Body of pancreas (tissue), 4 donors: ENCODE data around the gene ARL13B. TPM values are rescaled to one million over a fixed set of nuclear protein-coding genes. Genes with fewer than 3 reads are reported as not detected.

ENCODE experiments used
- ATAC-seq: fragments of 150-250 bp; one replicate; pipeline ENCODE4 v1.9.1; 2016
- DNase-seq, 4 donors: peaks; one replicate each; pipeline ENCODE4 v3.0.0-alpha.2; 2019
- H3K27ac ChIP-seq, 4 donors: fragments of 200-600 bp; sonication (generic); 1 replicate in 3 of 4; 2 replicates in 1 of 4; pipeline versions ENCODE4 v1.5.1 to v1.6.1; 2016 to 2019; ENCODE audit warnings: mild to moderate bottlenecking in 1 of 4, mixed read lengths in 1 of 4, moderate library complexity in 1 of 4
- H3K27me3 ChIP-seq, 2 donors: fragments of 200-600 bp; sonication (generic); one replicate each; pipeline ENCODE4 v1.6.0; 2016; ENCODE audit warnings: mild to moderate bottlenecking in 1 of 2
- H3K36me3 ChIP-seq, 2 donors: fragments of 200-600 bp; sonication (generic); replicated peaks in 1 of 2; 2 replicates each; pipeline ENCODE4 v1.5.1; 2016; ENCODE audit warnings: low read depth in 2 of 2; ENCODE audit not compliant: insufficient read depth in 1 of 2
- H3K4me1 ChIP-seq: fragments of 200-600 bp; sonication (generic); one replicate; pipeline ENCODE4 v1.6.0; 2016
- H3K4me3 ChIP-seq, 2 donors: fragments of 200-600 bp; sonication (generic); 1 replicate in 1 of 2; 2 replicates in 1 of 2; pipeline ENCODE4 v1.5.1; 2016 to 2019
- H3K9me3 ChIP-seq, 3 donors: fragments of 200-600 bp; sonication (generic); 1 replicate in 2 of 3; 2 replicates in 1 of 3; pipeline ENCODE4 v1.5.1; 2016
- POLR2A ChIP-seq, 3 donors: fragments of 450-650 bp; IDR thresholded peaks; one replicate each; pipeline ENCODE4 v1.6.1; 2016; ENCODE audit warnings: antibody characterized with exemption in 3 of 3, mild to moderate bottlenecking in 2 of 3
- WGBS, 2 donors: methylation state at CpG; one replicate each; pipeline ENCODE4 v1.1.5; 2017; 5-methylcytosine and 5-hydroxymethylcytosine counted together
- intact Hi-C: fragments of 100-400 bp; cut with DNase I; formaldehyde crosslinking; loops from one replicate; pipeline ENCODE4 v1.15.1; 2023
- total RNA-seq, 2 donors: library from RNA; depleted of rRNA; stranded (reverse); fragments of >200 nt; gene quantifications; one replicate each; pipeline ENCODE4 v1.1.0, GENCODE V29; 2016
- TF ChIP-seq, protein P1 (sequence below), 7 experiments: fragments of 450-650 bp in 4 of 7; fragments of 200-600 bp in 3 of 7; sonication (generic) in 3 of 7; IDR thresholded peaks; one replicate each; pipeline ENCODE4 v1.5.1; 2016 to 2019; ENCODE audit warnings: antibody characterized with exemption in 7 of 7

ARL13B gene
- total RNA-seq, 2 donors from 2014 or later: 6.7 to 10.5 TPM

DNA sequence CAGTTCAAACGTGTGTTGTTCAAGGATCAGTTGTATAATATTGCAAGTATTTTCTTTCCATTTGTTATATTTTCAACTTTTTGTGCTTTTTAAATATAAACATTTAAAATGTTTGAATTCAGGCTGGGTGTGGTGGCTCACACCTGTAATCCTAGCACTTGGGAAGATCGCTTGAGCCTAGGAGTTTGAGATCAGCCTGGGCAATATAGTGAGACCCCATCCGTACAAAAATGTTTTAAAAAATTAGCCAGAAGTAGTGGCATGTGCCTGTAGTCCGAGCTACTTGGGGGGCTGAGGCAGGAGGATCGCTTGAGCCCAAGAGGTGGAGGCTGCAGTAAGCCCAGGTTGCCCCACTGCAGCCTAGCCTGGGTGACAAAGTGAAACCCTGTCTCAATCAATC is 4.7 kb downstream of the ARL13B start:
- Histone ChIP-seq H3K9me3 (no peaks in the 10 kb centered on the region), H3K27me3 (no peaks in the 10 kb centered on the region), H3K4me1 (peaks cover 10% of the 10 kb centered on the region), H3K36me3 (no peaks in the 10 kb centered on the region), H3K4me3 (no peak overlapping the region), H3K27ac (no peak overlapping the region)
- WGBS, 2 donors: 84 to 87% methylated on average over 5 of the region's 5 CpGs
- intact Hi-C loops: no loop called here
- DNase-seq (no peak), ATAC-seq (no peak)
- TF ChIP-seq, protein P1, sequence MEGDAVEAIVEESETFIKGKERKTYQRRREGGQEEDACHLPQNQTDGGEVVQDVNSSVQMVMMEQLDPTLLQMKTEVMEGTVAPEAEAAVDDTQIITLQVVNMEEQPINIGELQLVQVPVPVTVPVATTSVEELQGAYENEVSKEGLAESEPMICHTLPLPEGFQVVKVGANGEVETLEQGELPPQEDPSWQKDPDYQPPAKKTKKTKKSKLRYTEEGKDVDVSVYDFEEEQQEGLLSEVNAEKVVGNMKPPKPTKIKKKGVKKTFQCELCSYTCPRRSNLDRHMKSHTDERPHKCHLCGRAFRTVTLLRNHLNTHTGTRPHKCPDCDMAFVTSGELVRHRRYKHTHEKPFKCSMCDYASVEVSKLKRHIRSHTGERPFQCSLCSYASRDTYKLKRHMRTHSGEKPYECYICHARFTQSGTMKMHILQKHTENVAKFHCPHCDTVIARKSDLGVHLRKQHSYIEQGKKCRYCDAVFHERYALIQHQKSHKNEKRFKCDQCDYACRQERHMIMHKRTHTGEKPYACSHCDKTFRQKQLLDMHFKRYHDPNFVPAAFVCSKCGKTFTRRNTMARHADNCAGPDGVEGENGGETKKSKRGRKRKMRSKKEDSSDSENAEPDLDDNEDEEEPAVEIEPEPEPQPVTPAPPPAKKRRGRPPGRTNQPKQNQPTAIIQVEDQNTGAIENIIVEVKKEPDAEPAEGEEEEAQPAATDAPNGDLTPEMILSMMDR (IDR thresholded peaks at IDR 0.05): no peak
- TF ChIP-seq POLR2A (IDR thresholded peaks at IDR 0.05): no peak

DNA sequence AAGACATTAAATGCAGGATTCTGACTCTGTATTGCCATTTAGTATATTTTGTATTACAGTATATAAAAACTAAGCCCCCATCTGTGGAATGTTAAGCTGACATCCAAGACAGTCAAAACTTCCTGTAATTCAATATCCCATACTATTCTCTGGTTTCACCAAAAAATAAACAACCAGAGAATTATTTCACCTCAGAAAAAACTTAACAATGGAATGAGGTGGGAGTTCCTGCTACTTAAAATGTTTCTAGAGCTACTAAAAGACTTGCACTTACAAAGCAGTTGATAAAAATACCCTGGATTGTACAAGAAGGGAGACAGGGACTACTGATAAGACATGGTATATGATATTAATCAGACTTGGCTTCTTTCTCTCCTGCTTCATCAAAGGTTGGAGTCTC is 8.3 kb downstream of the ARL13B start:
- ATAC-seq: no peak
- Histone ChIP-seq H3K4me1 (no peaks in the 10 kb centered on the region), H3K9me3 (no peaks in the 10 kb centered on the region), H3K4me3 (no peak overlapping the region), H3K27ac (no peak overlapping the region), H3K36me3 (no peaks in the 10 kb centered on the region), H3K27me3 (no peaks in the 10 kb centered on the region)
- intact Hi-C loops: no loop called here
- no peak for DNase-seq
- TF ChIP-seq, protein P1 (IDR thresholded peaks at IDR 0.05): no peak
- TF ChIP-seq POLR2A (IDR thresholded peaks at IDR 0.05): no peak

DNA sequence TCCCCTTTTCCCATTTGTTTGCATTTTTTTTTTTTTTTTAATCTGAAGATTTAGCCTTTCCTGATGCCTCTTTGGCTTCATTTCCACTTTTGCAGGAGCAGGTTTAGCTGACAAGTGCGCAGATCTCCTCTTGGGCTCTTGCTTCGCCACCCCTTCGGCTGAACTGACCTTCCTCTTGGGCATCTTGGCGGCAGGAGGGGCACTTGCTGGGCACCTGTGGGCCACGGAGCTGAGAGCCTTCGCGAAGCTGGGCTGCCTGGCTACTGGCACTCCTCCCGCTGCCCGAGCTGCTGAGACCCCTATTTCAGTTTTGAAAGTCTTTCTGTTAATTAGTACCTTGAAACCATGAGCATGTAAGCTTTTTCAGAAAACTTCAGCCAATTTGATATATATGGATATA is 8.8 kb downstream of the ARL13B start:
- DNase-seq (no peak), ATAC-seq (no peak)

DNA sequence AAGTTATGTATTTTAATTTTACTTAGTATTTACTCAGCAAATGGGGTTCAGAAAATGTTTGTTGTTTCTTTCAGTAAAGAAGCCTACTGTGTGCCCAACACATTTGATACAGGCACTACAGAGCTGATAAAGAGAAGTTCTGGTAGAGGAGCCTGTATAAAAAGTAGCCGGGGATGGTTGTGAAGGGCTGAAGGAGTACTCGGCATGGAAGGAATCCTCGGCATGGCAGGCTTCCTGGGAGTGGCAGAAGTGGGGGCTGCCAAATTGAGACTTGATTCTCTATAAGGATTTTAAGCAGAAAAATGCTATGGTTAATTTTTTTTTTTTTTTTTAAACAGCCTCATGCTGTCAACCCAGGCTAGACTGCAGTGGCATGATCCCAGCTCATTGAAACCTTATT is 9.3 kb downstream of the ARL13B start:
- Histone ChIP-seq H3K4me1 (no peaks in the 10 kb centered on the region), H3K4me3 (no peak overlapping the region), H3K9me3 (no peaks in the 10 kb centered on the region), H3K27ac (no peak overlapping the region), H3K27me3 (no peaks in the 10 kb centered on the region), H3K36me3 (no peaks in the 10 kb centered on the region)
- ATAC-seq: no peak
- no peak for TF ChIP-seq POLR2A (IDR thresholded peaks at IDR 0.05)
- TF ChIP-seq, protein P1 (IDR thresholded peaks at IDR 0.05): no peak
- no peak for DNase-seq
- 79 to 88% methylated on average over 3 of the region's 3 CpGs for WGBS, 2 donors
- intact Hi-C loops: no loop called here

More for the DNA sequence above, 8.8 kb downstream of the ARL13B start:
- Histone ChIP-seq H3K4me1 (no peaks in the 10 kb centered on the region), H3K27me3 (no peaks in the 10 kb centered on the region), H3K27ac (no peak overlapping the region), H3K4me3 (no peak overlapping the region), H3K36me3 (no peaks in the 10 kb centered on the region), H3K9me3 (no peaks in the 10 kb centered on the region)
- WGBS, 2 donors: 91 to 96% methylated on average over 9 of the region's 9 CpGs
- no peak for TF ChIP-seq POLR2A (IDR thresholded peaks at IDR 0.05)
- TF ChIP-seq, protein P1 (IDR thresholded peaks at IDR 0.05): no peak
- intact Hi-C loops: no loop called here

DNA sequence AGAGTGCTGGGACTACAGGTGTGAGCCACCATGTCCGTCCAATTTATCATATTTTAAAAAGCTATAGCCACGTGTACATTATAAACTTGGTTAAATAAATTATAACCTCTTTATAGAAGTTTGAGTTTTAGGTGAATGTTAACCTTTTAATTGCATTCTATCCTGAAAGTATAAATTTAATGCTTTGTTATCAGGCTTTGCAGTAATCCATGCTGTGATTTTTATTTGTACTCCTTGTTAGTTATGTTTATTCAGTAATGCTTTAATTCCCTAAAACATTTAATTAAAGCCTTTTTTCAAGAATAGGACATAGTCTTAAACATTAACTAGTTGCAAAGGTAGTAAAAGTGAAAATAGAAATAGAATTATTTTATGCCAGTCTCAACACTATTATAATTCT is 11.7 kb downstream of the ARL13B start:
- TF ChIP-seq POLR2A (IDR thresholded peaks at IDR 0.05): no peak
- TF ChIP-seq, protein P1 (IDR thresholded peaks at IDR 0.05): no peak
- no peak for ATAC-seq
- intact Hi-C loops: no loop called here
- WGBS, 2 donors: 57 to 69% methylated on average over 2 of the region's 2 CpGs
- H3K4me1 ChIP-seq: no peaks in the 10 kb centered on the region
- no peak overlapping the region for H3K4me3 ChIP-seq
- H3K27ac ChIP-seq: no peak overlapping the region
- no peak for DNase-seq
- H3K9me3 ChIP-seq: no peaks in the 10 kb centered on the region
- H3K36me3 ChIP-seq: no peaks in the 10 kb centered on the region
- H3K27me3 ChIP-seq: no peaks in the 10 kb centered on the region
